Measurements from ENCODE around the gene RND3. TPM values are rescaled to one million over a fixed set of nuclear protein-coding genes. Genes with fewer than 3 reads are reported as not detected.

RND3 gene
- total RNA-seq, 2 donors from 2014 or later = not detected

DNA sequence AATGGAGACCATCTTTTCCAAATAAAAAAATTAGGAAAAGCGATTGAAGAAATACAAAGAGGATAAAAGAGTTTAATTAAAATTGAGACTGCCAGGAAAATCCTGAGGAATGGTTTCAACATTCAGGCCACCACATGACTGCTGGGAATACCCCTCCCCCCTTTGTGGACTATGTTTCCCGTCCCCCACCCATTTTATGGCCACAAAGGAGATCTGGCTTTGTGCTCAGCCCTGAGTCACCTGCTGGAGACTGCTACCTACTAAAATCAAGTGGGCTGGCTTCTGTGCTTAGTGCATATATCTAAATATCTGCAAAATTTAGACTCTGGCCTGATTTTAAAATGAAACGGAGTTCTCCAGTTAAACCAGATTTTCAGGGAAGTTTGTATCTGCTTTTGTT lies 10.1 kb downstream of the RND3 start:
- no peaks in the 10 kb centered on the region for H3K9me3 Mint-ChIP-seq
- H3K4me1 Mint-ChIP-seq (ENCODE audit: low read depth) = no peaks in the 10 kb centered on the region
- DNase-seq (no peak), ATAC-seq (replicated peaks in 1 of 2) (no peak)
- no peak overlapping the region for H3K4me3 Mint-ChIP-seq
- H3K27ac Mint-ChIP-seq = no peak overlapping the region
- peaks cover 6% of the 10 kb centered on the region for H3K27me3 Mint-ChIP-seq (ENCODE audit: low read depth)
- no peaks in the 10 kb centered on the region for H3K36me3 Mint-ChIP-seq (ENCODE audit: insufficient read depth in 2 of 2)

DNA sequence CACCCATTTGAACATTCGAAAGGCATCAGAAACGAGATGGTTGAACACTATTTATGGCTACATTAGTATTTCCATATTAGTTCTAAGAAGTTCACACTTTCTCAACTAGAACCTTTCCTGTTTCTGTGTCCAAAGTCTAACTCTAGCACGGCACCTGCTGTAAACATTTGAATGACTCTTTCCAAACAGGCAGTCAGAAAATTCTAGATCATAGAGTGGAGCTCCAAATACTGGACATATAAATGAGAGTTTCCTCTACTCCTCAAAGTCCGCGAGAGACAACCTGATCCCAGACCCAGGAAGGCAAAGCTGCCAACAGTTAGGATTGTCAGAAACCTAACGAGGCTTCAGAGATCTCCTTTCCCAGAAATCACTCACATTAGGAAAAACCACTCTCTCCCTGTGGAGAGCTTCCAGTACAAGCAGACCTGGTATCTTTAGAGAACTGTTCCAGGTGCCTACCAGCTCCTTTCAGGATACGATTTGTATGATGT lies 10.6 kb downstream of the RND3 start:
- no peaks in the 10 kb centered on the region for H3K36me3 Mint-ChIP-seq (ENCODE audit: insufficient read depth in 2 of 2)
- no peaks in the 10 kb centered on the region for H3K4me1 Mint-ChIP-seq (ENCODE audit: low read depth)
- no peak overlapping the region for H3K27ac Mint-ChIP-seq

DNA sequence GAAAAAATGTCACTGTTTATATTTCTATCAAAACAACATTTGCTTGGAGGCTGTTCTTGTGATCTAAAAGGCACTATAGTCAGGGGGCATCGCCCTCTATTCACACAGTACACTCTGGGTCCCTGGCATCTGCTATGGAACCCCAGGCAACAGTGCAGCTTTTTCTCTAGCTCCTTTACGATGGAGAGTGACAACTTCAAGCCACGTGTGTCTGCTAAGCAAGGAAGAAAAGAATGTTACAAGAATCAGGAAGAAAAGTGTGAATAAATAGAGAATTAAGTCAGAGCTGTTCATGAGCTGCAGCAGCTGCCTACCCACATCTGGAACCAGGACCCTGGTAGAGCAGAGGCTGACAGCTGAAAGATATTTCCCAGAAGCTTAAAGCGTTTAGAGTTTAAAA lies 11.2 kb downstream of the RND3 start:
- Mint-ChIP-seq H3K4me1 (ENCODE audit: low read depth) (no peaks in the 10 kb centered on the region), H3K27me3 (ENCODE audit: low read depth) (peaks cover 6% of the 10 kb centered on the region), H3K9me3 (no peaks in the 10 kb centered on the region), H3K27ac (no peak overlapping the region), H3K4me3 (no peak overlapping the region), H3K36me3 (ENCODE audit: insufficient read depth in 2 of 2) (no peaks in the 10 kb centered on the region)
- DNase-seq (no peak), ATAC-seq (replicated peaks in 1 of 2) (no peak)

More for the DNA sequence above, 10.6 kb downstream of the RND3 start:
- DNase-seq = no peak
- no peak overlapping the region for H3K4me3 Mint-ChIP-seq
- H3K27me3 Mint-ChIP-seq (ENCODE audit: low read depth) = peaks cover 6% of the 10 kb centered on the region
- no peaks in the 10 kb centered on the region for H3K9me3 Mint-ChIP-seq
- no peak for ATAC-seq (replicated peaks in 1 of 2)

DNA sequence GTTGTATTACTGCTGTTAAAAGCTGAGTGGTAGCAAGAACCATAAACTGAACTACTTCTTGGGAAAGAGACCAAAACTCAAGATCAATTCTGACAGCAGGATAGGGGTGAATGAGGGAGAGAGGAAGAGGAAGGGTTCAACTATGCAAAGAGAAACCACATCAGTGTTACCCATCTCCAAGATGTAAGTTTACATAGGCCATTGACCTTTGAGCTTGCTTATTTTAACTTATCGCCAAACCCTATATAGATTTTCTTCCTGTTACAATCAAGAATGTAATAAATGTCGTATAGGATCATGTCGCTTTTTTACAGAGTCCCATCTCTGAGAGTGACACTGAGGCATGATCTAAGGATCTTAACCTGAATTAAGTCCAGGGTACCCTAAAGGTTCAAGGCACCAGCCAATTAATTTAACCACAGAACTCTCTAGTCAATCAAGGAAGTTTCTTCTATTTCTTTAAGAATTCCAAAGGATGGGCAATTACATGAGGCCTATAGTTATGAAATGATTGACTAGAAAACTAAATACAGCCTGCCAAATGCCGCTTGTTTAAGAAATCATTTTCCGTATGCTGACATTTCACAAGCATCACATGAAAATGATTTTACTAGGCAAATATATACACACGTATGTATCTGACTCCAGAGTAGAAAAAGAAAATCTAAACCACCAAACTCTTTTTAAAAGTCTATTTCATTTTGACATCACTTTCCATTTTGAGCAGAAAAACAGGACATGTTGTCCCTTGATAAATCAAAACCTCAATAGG lies 11.8 kb downstream of the RND3 start:
- no peak for DNase-seq
- Mint-ChIP-seq H3K27me3 (ENCODE audit: low read depth) (peaks cover 6% of the 10 kb centered on the region), H3K36me3 (ENCODE audit: insufficient read depth in 2 of 2) (no peaks in the 10 kb centered on the region)

DNA sequence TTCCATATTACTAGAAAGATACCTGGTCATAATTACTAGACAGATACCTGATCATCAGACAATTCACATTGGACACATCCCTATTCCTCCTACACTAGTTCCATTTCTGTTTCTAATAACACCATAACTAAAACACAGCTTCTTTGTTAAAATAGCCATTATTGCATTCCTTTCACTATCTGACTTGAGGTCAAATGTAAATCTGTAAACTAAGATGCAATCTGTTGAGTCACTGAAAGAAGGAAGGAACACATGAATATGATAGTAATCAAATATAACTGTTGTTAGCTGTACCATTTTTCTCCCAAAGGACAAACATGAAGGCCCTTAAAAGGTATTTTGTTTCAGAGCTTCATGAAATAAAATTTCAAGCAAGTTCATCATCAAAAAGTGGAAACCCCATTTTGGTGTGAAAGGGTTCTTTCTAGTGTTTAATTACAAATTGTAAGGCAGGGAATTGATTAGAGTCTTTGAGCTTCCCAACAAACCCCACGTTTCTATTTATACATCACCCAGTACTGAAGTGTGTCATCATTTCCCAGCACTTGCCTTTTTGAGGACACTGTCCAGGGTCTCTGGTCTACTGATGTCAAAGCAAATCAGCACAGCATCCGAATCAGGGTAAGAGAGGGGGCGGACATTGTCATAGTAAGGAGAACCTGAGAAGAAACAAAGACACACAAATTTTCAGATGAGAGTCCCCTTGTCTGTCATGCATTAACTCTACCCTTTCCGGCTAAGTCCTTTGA lies 13.0 kb downstream of the RND3 start:
- H3K4me1 Mint-ChIP-seq (ENCODE audit: low read depth) = no peaks in the 10 kb centered on the region
- ATAC-seq (replicated peaks in 1 of 2) (no peak), DNase-seq (no peak)
- H3K9me3 Mint-ChIP-seq = no peaks in the 10 kb centered on the region
- H3K4me3 Mint-ChIP-seq = no peak overlapping the region
- no peaks in the 10 kb centered on the region for H3K36me3 Mint-ChIP-seq (ENCODE audit: insufficient read depth in 2 of 2)
- peaks cover 6% of the 10 kb centered on the region for H3K27me3 Mint-ChIP-seq (ENCODE audit: low read depth)
- H3K27ac Mint-ChIP-seq = no peak overlapping the region

More for the DNA sequence above, 11.8 kb downstream of the RND3 start:
- no peak for ATAC-seq (replicated peaks in 1 of 2)
- no peaks in the 10 kb centered on the region for H3K4me1 Mint-ChIP-seq (ENCODE audit: low read depth)
- H3K4me3 Mint-ChIP-seq = no peak overlapping the region
- no peaks in the 10 kb centered on the region for H3K9me3 Mint-ChIP-seq
- no peak overlapping the region for H3K27ac Mint-ChIP-seq

DNA sequence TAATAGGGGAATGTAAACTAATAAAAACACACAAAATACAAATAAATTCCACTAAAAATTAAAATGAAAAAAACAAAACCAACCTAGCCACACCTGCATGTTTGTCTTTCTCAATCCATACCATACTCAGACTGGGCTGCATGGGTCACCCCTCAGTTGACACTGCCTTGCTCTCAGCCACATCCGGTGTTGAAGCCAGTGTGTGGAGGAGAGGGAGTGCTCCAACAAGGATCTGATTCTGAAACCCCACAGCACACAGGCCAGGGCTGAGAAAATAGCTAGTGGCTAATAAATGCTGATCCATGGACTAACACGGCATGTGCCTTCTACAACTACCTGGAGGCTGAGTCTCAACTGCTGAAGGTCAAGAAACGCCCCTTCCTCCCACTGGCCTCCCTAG lies 13.7 kb downstream of the RND3 start:
- peaks cover 6% of the 10 kb centered on the region for H3K27me3 Mint-ChIP-seq (ENCODE audit: low read depth)
- no peaks in the 10 kb centered on the region for H3K9me3 Mint-ChIP-seq
- H3K4me1 Mint-ChIP-seq (ENCODE audit: low read depth) = no peaks in the 10 kb centered on the region
- no peak overlapping the region for H3K27ac Mint-ChIP-seq
- ATAC-seq (replicated peaks in 1 of 2) = no peak
- no peak for DNase-seq
- H3K4me3 Mint-ChIP-seq = no peak overlapping the region
- H3K36me3 Mint-ChIP-seq (ENCODE audit: insufficient read depth in 2 of 2) = no peaks in the 10 kb centered on the region

DNA sequence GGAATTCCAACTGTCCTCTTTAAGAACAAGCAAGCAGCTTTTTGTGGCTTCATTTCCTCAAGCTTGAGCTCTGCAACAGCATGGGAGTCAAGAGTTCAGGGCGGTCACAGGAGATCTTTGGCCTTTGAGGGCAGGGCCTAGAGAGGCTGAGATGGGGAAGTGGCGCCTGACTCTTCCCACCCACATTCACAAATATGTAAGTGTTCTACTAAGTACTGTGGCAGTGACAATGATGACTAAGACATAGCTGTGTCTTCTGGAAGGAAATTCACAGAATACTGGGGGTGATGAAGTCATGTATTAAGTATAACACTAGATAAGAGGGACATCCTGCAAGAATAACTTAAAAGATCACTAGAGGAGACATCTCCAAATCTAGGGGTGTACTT lies 15.0 kb downstream of the RND3 start:
- no peak for DNase-seq
- no peak overlapping the region for H3K4me3 Mint-ChIP-seq
- ATAC-seq (replicated peaks in 1 of 2) = no peak
- no peaks in the 10 kb centered on the region for H3K9me3 Mint-ChIP-seq
- H3K4me1 Mint-ChIP-seq (ENCODE audit: low read depth) = no peaks in the 10 kb centered on the region
- no peaks in the 10 kb centered on the region for H3K36me3 Mint-ChIP-seq (ENCODE audit: insufficient read depth in 2 of 2)
- H3K27me3 Mint-ChIP-seq (ENCODE audit: low read depth) = peaks cover 5% of the 10 kb centered on the region
- no peak overlapping the region for H3K27ac Mint-ChIP-seq

DNA sequence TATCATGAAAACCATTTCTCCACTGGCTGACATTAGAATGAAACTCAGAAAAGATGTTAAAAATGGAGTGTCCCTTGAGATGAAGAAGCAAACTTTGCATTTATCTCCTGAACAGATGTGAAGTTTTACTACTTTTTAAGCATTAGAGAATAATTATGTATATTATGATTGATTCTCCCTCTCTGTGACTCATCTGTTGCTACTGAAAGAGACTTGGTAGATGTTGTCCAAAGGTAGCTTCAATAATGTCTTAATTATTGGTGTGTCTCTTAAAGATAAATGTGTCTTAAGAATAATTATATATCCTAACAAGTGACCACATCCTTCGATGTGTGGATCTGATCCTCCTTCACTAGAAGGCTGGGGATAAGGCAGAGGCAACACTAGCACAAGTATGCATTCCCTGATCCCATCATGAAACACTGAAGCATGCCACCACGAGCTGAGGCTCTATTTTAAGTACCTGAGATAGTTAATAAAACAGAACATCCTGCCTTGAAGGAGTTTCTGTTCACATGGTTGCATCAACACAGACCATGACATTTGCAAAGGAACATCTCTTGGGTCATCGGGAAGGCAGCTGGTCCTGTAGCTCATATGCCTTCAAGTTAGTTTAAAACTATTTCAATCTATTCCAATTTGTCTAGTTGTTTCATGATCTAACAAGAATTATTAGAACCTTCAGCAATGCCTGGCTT lies 15.5 kb downstream of the RND3 start:
- Mint-ChIP-seq H3K9me3 (no peaks in the 10 kb centered on the region), H3K27me3 (ENCODE audit: low read depth) (no peaks in the 10 kb centered on the region), H3K27ac (no peak overlapping the region), H3K36me3 (ENCODE audit: insufficient read depth in 2 of 2) (no peaks in the 10 kb centered on the region), H3K4me1 (ENCODE audit: low read depth) (no peaks in the 10 kb centered on the region), H3K4me3 (no peak overlapping the region)
- DNase-seq = no peak
- no peak for ATAC-seq (replicated peaks in 1 of 2)

DNA sequence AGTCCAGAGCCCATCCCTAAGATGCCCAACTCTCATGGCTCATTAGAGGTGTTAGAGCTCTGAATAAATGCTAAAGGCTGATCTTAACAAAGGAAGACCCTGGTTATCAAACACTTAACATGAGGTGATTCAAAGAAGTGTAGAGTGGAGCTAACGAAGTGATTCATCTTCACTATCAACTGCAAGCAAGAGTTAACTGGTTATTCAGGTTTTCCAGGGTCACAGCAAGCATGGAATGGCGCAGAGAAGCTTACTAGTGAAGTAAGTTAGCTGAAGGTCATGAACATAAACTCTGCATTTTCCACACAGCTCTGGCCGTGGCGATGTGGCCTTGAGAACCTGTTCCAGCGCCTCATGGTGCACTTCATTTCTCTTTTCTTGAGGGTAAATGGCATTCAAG lies 17.0 kb downstream of the RND3 start:
- no peak for DNase-seq
- Mint-ChIP-seq H3K4me1 (ENCODE audit: low read depth) (no peaks in the 10 kb centered on the region), H3K4me3 (no peak overlapping the region), H3K9me3 (no peaks in the 10 kb centered on the region), H3K27ac (no peak overlapping the region), H3K27me3 (ENCODE audit: low read depth) (no peaks in the 10 kb centered on the region), H3K36me3 (ENCODE audit: insufficient read depth in 2 of 2) (no peaks in the 10 kb centered on the region)
- no peak for ATAC-seq (replicated peaks in 1 of 2)

DNA sequence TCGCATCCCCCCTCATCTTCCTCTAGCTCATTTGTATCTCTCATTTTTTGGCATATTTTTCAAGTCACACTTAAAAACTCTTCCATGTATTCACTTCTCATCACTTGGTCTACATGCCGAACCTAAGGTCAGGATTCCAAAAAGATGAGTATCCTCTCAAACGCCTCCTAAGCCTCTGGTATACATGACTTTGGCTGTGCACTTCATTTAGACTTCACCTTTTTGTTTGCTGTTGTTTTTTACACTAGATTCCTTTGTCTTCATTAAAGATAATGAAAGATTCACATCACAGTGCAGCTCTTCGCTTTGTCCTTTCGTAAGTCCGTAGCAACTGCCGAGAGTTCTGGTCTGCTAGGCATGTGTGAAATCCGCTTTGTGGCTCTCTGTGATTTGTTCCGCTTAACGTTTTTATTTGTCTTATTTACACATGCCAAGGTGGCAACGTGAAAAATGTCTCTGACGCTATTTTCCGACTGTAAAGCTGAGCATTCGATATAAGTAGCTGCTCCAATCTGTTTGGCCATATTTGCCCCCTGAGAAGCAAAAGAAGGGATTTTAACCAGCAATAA lies 17.7 kb downstream of the RND3 start:
- Mint-ChIP-seq H3K4me1 (ENCODE audit: low read depth) (no peaks in the 10 kb centered on the region), H3K9me3 (no peaks in the 10 kb centered on the region), H3K27me3 (ENCODE audit: low read depth) (no peaks in the 10 kb centered on the region), H3K4me3 (no peak overlapping the region), H3K27ac (no peak overlapping the region), H3K36me3 (ENCODE audit: insufficient read depth in 2 of 2) (no peaks in the 10 kb centered on the region)
- no peak for DNase-seq
- no peak for ATAC-seq (replicated peaks in 1 of 2)

DNA sequence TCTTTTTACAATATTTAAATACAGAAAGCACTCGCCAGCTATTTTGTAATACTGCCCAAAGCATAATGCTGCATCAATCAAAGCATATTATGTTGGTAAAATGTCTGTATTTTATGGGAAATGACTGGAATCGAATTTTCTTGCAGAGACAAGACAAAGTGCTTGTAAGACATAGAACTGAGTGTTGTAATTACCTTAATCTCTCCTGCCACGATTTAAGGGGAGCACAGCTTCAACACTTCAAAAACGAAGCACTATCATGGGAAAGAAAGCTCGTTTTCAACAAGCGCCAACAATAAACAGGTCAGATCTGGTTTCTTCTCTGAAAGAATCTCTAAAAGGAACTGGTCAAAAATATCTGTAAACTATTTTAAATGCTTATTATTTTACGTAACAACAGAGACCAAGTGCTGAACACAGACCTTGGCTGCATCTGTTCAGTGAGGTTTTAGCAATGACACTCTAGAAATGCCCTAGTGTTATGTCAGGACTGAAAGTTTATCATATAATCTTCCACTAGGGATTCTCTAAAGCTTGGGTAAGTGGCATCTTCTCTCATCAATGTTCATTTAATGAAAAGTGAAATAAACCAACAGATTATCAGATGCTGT lies 19.0 kb downstream of the RND3 start:
- Mint-ChIP-seq H3K4me1 (ENCODE audit: low read depth) (no peaks in the 10 kb centered on the region), H3K9me3 (no peaks in the 10 kb centered on the region), H3K36me3 (ENCODE audit: insufficient read depth in 2 of 2) (no peaks in the 10 kb centered on the region), H3K27ac (no peak overlapping the region), H3K4me3 (no peak overlapping the region), H3K27me3 (ENCODE audit: low read depth) (no peaks in the 10 kb centered on the region)
- DNase-seq (no peak), ATAC-seq (replicated peaks in 1 of 2) (no peak)

DNA sequence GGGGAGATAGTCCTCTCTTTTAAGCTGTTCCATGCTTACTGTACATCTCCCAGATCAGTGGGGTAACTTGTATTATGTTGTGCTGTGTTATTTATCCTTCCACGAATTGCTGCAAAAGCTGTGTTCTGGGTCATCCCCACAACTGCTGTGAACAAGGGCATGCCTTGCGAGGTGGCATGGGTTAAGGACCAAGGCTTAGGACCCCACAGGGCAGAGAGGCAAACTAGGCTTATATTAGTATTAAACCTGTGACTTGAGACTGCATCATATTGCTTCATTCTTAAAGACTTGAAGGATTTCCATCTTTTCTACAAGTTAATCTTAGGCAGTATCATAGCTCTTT lies 19.9 kb downstream of the RND3 start:
- Mint-ChIP-seq H3K4me1 (ENCODE audit: low read depth) (no peaks in the 10 kb centered on the region), H3K27me3 (ENCODE audit: low read depth) (no peaks in the 10 kb centered on the region), H3K9me3 (no peaks in the 10 kb centered on the region), H3K36me3 (ENCODE audit: insufficient read depth in 2 of 2) (no peaks in the 10 kb centered on the region), H3K4me3 (no peak overlapping the region), H3K27ac (no peak overlapping the region)
- no peak for DNase-seq
- no peak for ATAC-seq (replicated peaks in 1 of 2)

Measured in activated T-cell treated with anti-CD3 and anti-CD28 coated beads, Interleukin-2, amount 50 U/mL, for 72 hours (primary cell).